Activated T-cell treated with anti-CD3 and anti-CD28 coated beads for 1 hour (primary cell): Measurements from ENCODE around the gene PHF21B.
"Not testable (repeated sequence)": the region's sequence is repeated elsewhere in the genome, so short reads cannot be mapped to it uniquely, and the experiment has no call there.

ENCODE experiments used
- DNase-seq: peaks from one replicate; pipeline ENCODE4 v3.0.0-alpha.2; 2020; ENCODE audit warnings: low read depth

Gene PHF21B

DNA sequence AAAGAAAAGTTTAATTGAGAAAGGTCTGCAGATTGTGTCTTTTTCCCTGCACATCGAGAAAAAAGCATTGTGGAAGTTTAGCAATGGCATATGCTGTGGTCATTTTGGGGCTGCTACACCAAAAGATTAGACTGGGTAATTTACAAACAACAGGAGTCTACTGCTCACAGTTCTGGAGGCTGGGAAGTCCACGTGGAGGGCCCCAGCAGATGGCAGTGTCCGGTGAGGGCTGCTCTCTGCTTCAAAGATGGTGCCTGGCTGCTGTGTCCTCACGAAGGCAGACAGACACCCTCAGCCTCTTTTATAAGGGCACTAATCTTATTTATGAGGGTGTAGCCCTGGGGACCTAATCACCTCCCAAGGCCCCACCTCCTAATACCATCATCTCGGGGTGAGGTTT lies 21.1 kb downstream of the PHF21B start:
- DNase-seq, result no peak

DNA sequence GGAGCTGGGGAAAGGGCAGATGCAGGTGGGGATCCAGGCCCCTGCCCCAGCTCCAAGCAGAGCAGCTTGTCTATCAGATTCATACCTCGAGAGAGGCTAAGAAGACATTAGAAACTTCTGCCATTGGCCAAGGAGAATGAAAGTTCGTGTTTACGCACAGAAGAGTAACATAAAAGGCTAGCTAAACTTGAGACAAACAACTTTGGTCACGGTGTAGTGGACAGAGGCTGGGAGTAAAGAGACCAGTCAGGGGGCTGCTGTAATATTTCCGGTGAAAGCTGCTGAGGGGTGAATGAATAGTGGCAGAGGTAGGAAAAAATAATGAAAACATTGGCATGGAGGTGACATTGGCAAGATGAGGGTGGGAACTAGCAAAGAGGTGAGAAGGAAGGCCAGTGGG lies 22.9 kb downstream of the PHF21B start:
- DNase-seq, result no peak

DNA sequence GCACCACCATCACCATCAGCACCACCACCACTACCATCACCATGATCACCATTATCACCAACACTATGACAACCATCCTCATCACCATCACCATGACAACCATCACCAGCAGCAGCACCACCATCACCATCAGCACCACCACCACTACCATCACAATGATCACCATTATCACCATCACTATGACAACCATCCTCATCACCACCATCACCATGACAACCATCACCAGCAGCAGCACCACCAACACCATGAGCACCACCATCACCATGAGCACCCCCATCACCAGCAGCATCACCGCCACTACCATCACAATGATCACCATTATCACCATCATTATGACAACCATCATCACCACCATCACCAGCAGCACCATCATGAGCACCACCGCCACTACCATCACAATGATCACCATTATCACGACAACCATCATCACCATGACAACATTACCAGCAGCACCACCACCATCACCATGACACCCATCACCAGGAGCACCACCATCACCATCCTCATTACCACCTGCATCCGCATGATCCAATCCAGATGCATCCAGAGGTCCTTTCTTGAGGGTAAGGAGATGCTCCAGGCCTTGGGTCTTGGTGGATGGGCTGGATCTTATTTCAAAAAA lies 23.8 kb downstream of the PHF21B start:
- DNase-seq, result no peak

DNA sequence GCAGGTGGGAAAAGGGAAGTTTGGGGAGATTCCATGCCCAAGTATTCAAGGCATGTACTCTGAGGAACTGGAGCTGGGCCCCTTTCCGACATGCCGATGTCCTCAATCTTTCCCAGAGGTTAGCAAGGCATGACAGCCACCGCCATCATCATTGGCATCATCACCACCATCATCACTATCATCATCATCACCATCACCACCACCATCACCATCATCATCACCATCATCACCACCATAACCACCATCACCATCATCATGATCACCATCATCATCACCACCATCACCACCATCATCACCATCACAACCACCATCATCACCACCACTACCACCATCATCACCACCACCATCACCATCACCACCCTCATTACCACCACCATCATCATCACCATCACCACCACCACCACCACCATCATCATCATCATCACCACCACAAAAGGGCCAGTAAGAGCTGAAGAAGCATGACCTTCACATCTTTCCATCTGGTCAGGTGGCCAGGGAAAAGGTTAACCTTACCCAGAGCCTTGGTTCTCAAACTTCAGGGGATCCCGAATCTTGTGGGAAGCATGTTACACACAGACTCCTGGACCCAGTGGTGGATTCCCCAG lies 25.8 kb downstream of the PHF21B start:
- DNase-seq, result no peak

DNA sequence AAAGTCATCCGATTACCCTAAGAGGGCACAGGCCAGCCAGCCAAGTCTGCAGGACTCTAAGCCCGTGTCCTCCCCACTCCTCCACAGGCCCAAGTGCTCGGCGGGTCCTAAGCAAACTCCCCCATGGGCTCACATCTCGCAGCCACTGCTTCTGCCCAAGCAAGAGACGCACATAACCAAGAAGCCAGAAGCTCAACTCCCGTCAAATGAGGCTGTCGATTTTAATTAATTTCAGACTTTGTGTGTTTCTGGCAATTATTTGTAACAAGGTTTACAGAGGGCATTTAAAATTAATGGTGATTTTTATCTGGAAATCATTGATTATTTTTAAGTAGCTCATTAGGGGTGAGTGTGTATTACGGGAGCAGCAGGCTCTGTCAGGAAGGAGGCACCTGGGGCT lies 27.4 kb downstream of the PHF21B start:
- no peak for DNase-seq

DNA sequence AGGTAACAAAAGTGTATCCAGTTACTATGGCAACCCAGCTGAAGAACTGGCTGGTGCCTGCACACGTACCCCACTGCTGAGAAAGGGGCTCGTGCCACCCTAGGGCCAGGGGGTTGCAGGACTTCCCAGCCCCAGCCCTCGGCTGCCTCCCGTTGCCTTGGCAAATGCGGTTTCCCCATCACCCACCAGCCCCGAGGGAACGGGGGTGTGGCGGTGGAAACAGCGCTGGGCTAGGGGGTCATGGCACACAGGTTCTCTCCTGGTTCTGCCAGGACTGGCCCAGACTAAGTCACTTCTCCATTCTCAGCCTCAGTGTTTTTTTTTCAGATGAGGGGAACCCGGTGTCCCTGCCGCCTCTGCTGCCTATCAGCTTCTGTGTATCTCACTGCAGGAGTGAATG lies 27.9 kb downstream of the PHF21B start:
- no peak for DNase-seq

DNA sequence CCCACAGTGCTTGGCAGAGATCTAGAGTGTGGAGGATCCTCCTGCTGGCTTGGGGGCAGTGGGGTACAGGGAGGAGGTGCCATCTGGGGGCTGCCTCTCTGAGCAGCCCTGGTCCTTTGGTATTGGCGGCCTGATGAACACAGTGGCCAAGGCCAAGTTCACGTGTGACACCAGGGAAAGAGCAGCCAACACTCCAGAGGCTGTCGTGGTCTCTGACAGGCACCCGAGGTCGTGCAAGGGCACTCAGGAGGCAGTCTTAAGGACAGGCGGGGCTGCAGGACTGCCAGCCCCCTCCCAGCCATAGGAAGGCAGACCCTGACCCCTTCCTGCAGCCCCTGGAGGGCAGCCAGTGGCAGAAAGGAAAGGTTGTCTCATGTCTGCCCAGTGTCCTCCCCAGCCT lies 30.7 kb downstream of the PHF21B start:
- DNase-seq, result no peak

DNA sequence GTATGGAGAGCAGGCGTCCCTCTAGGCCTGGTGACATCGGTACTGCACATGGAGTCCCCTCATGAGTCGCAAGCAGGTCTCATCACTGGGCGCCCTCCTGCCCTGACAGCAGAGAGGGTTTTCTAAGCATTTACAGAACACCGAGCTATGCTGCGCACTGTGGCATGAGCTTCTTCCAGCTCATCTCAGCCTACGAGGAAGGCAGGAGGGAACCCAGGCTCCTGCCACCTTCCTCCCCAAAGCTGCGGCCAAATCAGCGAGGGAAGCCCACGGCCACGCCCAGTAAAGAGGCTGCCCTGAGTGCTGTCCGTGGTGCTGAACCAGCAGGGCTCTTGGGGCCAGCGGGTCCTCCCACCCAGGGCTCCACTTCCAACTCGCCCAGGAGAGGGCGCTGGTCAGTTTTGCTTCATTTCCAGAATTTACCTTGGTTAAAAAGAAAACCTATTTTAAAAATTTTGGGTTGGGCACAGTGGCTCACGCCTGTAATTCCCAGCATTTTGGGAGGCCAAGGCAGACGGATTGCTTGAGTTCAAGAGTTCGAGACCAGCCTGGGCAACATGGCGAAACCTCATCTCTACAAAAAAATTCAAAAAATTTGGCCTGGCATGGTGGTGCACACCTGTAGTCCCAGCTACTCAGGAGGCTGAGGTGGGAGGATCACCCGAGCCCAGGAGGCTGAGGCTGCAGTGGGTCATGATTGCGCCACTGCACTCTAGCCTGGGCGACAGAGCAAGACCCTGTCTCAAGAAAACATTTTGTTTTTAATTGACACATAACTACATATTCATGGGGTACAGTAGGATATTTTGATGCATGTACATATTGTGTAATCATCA lies 34.2 kb downstream of the PHF21B start:
- peak; percentile 25 for DNase-seq

DNA sequence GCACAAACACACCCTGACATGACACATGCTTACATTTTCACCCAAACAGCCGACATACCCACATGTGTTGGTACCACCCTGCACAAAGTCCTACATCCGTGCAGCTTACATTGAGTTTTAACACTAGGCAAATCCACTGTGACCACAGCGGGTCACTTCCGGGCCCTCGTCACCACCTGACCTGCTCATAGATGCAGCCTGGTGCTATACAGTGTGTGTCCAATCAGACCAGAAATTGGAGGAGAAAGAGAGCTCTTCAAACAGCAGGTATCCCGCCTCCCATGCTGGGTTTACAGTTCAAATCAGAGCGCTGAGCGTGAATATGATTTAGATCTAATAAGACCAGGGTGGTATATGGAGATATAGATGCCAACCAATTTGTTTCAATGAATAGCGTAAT lies 35.4 kb downstream of the PHF21B start:
- no peak for DNase-seq

DNA sequence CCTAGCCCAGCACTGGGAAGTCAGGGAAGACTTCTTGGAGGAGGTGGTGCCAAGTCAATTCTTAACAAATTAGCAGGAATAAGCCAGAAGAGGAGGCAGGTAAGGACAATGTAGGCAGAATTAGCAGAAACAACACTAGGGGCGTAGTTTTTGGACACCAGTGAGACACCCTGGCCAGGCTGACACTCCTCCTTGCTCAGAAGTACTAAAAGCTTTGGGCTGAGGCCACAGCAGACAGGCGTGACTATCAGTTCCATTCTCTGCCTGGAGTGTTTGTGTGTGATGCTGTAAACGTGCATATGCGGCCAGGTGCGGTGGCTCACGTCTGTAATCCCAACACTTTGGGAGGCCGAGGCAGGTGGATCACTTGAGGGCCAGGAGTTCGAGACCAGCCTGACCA lies 36.0 kb downstream of the PHF21B start:
- DNase-seq, result no peak

DNA sequence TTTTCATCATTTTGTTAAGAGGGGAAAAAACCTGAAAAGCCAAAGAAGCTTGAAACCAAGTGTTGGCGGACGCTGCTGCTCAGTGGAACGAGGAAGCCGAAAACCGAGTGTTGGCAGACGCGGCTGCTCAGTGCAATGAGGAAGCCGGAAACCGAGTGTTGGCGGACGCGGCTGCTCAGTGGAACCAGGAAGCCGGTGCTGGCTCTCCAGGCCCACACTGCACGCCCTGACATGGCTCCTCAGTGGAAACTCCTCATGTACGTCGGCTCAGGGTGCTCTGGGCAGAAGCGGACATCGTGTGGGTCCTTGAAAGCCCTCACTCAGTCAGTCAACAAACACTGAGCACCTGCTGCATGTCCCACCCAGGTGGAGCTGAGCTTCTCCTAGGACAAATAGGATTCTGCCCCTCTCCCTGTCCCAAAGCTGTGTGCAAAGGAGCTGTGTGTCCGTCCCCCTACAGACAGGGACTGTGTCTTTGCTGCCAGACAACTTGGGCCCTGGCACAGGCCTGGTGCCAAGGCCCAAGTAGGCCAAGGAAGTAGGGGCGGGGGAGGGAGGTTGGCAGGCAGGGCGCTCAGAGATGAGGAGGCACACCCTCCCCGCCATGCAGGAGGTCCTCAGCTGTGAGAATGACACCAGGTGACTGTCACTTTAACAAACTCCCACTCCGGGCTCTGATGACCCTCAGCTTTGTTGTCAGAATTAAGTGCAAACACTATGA lies 37.3 kb downstream of the PHF21B start:
- no peak for DNase-seq

DNA sequence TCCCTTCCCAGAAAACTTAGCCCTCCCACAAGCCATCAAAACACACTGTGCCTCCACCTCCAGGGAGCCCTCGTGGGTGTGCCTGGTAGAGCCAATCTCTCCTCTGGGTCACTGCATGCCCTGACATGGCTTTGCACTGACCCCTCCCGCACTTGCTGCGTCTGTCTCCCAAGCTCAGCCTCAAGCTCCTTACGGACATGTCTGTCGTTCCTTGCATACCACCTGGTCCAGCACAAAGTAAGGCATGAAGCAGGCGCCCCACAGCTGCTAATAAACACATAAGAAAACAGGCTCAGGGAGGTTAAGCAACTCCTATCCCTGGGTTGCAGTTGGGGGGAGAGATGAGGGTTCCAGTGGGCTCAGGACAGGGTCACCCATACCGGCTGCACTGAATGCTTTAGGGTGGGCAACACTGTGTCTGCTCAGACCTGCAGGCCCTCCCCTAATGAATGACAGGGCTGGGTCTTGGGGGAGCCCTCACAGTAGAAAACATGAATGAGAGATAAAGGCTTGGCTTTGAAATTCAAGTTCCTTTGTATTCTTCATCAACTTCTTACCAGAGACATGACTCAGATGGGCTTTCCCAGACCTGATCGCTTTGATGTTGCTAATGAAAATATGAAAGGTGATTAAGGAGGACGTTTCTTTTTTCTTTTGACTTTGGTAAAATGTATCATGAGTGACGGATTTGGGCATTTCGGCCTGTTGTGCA lies 38.0 kb downstream of the PHF21B start:
- no peak for DNase-seq

DNA sequence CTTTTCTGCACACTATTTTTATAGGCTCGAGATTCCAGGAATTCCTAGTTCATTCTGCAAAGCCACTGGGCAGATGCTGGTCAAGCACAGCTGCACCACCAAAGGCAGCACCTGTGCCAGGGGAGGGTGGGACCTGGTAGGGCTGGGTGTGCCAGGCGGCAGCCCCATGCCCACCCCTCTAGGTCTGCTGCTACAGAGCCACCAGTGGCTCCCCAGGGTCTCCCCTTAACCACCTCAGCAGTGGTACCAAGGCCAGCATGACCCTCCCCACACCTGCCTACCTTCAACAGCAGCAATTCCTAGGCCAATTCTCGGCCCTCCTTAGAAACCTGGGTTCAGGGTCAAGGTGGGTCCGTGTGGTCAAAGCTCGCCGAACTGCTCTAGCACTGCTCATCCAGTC lies 39.5 kb downstream of the PHF21B start:
- no peak for DNase-seq

DNA sequence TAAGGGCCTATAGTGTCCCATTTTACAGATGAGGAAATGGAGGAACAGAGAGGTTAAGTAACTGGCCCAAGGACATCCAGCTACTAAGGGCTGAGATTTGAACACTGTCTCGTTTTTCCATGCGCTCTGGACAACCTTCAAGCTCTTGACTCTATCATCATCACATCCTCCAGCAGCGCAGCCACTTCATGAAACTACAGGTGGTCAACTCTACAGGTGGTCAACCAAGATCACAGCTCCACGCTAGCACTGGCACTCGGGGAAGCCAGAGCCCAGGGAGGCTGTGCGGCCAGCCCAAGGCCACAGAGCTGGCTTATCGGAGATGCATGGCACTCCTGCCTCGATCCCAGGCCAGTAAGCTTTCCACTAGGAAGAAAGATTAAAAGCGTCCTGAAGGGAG lies 40.0 kb downstream of the PHF21B start:
- no peak for DNase-seq

DNA sequence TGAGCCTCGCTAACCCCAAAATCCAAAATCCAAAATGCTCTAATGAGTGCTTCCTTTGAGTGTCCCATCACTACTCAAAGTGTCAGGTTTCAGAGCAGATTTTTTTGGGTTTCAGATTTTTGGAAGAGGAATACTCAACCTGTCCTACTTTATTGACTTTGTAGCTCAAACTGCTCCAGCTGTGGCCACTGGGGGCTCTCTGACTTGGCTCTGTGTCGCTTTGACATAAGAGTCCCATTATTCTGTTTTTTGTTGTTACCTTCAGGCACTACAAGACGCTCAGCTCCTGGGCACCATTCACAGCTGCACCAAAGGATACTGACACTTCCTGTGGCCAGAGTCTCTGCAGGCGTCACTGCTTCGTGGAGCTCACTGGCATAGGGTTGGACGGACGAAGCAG lies 41.1 kb downstream of the PHF21B start:
- no peak for DNase-seq

DNA sequence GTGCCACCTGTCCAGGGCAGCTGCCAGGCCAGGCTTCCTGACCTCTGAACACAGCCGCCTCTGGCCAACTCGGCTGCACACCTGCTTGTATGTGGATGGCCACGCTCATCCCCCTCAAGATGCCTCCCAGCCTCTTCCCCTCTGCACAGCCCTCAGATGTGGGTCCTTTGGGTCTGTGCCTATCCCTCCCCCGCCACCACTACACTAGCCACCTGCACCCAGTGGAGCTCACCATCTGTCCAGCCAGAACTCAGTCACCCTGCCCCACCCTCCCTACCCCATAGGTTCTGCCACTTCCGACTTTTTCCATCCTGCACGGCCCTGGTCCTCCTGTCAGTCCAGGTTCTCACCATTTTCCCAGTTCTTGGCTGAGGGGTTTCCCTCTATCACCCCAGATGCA lies 44.6 kb downstream of the PHF21B start:
- no peak for DNase-seq

DNA sequence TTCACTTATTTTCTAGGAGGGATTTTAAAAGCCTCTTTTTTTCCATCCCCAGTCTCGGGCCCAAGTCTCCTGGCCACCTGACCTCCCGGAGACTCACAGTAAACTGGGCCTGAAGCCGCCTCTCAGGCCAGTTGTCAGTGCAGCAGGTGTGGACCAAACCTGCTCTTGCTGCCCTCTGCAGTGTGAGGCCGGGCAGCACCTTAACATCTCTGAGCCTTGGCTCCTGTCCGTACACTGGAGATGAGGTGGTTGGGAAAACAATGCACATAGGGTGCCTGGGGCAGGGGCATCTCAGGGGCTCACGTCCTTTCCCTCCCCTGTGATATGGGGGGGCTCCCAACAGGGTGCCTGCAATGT lies 45.1 kb downstream of the PHF21B start:
- DNase-seq, result no peak

DNA sequence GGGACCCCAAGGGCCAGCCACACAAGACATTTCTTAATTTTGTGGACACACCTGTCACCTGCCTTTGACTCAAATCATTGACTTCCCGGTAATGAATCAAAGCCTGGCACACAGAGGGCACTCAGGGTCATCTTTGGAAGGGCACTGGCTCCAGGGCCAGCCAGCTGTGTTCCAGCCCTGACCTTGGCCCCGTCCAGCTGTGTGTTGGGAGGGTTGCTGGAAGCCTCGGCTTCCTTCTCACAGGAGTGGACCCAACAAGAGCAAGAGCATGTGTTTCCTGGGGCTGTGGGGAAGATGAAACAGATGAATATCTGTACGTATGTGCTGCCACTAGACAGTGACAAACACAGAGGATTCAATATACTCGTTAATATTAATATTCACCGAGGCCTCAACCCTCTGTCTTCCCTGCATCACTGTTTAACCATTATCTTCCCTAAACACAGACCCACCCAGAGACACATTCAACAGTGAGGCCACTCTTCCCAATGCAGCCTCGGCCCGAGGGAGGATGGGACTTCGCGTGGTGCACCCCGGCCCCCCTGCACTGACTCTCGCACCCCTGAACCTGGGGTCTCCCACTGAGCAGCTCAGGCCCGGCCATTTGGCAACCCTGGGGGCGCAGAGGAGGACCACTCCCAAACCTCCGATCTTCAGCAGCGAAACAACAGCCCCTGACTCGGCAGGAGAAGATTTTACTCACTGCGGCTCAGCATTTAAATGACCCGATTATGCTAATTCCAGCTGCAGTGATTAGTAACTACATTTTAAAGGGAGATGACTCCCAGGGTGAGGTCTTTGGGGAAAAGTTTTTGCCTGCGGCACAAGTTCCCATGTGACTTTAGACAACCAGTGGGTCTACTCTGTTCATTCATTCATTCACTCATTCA lies 45.7 kb downstream of the PHF21B start:
- DNase-seq, result no peak

DNA sequence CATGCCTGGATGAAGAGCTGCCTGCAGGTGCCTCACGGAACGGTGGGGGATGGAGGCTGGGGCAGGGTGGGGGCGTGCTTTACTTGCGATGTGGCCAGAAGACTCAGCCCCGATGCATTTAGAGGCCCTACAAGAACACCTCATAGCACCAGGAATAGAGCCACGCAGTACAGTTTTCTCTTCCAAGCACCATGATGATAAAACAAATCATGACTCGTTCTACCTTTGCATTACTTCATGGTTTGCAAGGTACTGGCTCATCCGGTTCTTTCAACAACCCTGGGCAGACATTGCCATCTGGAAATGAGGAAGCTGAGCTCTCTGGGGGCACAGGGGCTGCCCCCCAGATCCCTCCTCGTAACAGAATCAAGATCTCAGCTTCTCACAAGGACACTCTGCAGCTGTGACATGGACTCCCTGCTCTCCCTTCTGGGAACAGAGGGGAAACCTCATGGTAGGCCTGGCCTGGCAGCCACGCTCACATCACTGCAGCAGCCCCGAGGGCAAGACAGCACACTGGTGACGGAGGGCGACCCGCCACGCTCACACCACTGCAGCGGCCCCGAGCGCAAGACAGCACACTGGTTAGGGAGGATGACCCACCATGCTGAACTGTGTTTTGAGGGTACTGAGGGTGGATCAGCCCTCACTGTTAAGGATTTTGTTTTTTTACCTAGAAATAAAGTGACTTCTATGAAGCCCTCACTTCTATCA lies 46.9 kb downstream of the PHF21B start:
- DNase-seq, result no peak

DNA sequence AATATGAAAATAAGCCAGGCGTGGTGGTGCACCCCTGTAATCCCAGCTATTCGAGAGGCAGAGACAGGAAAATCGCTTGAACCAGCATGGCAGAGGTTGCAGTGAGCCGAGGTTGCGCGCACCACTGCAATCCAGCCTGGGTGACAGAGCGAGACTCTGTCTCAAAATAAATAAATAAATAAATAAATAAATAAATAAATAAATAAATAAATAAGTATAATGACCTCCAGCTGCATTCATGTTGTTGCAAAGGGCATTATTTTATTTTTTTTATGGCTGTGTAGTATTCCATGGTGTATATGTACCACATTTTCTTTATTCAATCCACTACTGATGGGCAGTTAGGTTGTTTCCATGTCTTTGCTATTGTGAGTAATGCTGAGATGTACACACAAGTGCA lies 48.1 kb downstream of the PHF21B start:
- not testable (repeated sequence) for DNase-seq
